Gastroesophageal sphincter (tissue), 4 donors: ENCODE data around the gene SDCBP2. TPM values are rescaled to one million over a fixed set of nuclear protein-coding genes. Genes with fewer than 3 reads are reported as not detected.

ENCODE experiments used
- ATAC-seq: fragments of 150-250 bp; one replicate; pipeline ENCODE4 v1.9.1; 2016; ENCODE audit warnings: mild to moderate bottlenecking, moderate library complexity
- H3K27ac ChIP-seq, 4 donors: fragments of 200-600 bp; sonication (generic) in 3 of 4; 1 replicate in 3 of 4; 2 replicates in 1 of 4; pipeline ENCODE4 v1.5.1; 2016 to 2019
- H3K27me3 ChIP-seq: fragments of 200-600 bp; sonication (generic); one replicate; pipeline ENCODE4 v1.5.1; 2019
- H3K36me3 ChIP-seq, 2 donors: fragments of 200-600 bp; sonication (generic); one replicate each; pipeline ENCODE4 v1.5.1; 2019; ENCODE audit warnings: control low read depth in 1 of 2
- H3K4me1 ChIP-seq, 3 donors: fragments of 200-600 bp; sonication (generic); 1 replicate in 2 of 3; 2 replicates in 1 of 3; pipeline ENCODE4 v1.5.1; 2016 to 2019; ENCODE audit warnings: control low read depth in 2 of 3
- H3K4me3 ChIP-seq, 2 donors: fragments of 200-600 bp; sonication (generic); one replicate each; pipeline ENCODE4 v1.5.1; 2019; ENCODE audit warnings: mild to moderate bottlenecking in 1 of 2, moderate library complexity in 1 of 2
- H3K9me3 ChIP-seq, 3 donors: fragments of 200-600 bp; sonication (generic); one replicate each; pipeline ENCODE4 v1.5.1; 2017 to 2019; ENCODE audit warnings: control low read depth in 2 of 3
- CTCF ChIP-seq, 4 experiments: fragments of 200-600 bp in 2 of 4; fragments of 450-650 bp in 2 of 4; sonication (generic) in 1 of 4; IDR thresholded peaks; one replicate each; pipeline ENCODE4 v1.5.1; 2017 to 2019; ENCODE audit warnings: antibody characterized with exemption in 4 of 4, mild to moderate bottlenecking in 2 of 4, moderate library complexity in 2 of 4
- EP300 ChIP-seq: sonication (generic); formaldehyde crosslinking; IDR thresholded peaks from one replicate; pipeline ENCODE4 v1.6.1; 2017; ENCODE audit warnings: antibody characterized with exemption, mild to moderate bottlenecking
- POLR2A ChIP-seq, 2 donors: fragments of 450-650 bp; IDR thresholded peaks; one replicate each; pipeline ENCODE4 v1.6.1; 2017; ENCODE audit warnings: antibody characterized with exemption in 2 of 2, mild to moderate bottlenecking in 2 of 2, moderate library complexity in 1 of 2
- POLR2AphosphoS5 ChIP-seq: sonication (generic); formaldehyde crosslinking; IDR thresholded peaks from one replicate; pipeline ENCODE4 v1.6.1; 2017; ENCODE audit warnings: antibody characterized with exemption
- WGBS, 2 donors: methylation state at CpG; one replicate each; pipeline ENCODE4 v1.1.5; 2018; ENCODE audit warnings: low coverage in 1 of 2; 5-methylcytosine and 5-hydroxymethylcytosine counted together
- total RNA-seq, 4 donors: library from RNA; depleted of rRNA; stranded (reverse); fragments of >200 nt; gene quantifications; one replicate each; pipeline ENCODE4 v1.1.0, GENCODE V29; 2016

The SDCBP2 gene
- total RNA-seq, 4 donors from 2014 or later, result 1.6 to 17.5 (median 3.5) TPM

GRCh38 chr20:1265226-1265915 lies 63.6 kb downstream of the SDCBP2 start:
- peaks cover 0 to 25% (median 6%) of the 10 kb centered on the region in 3 donors for H3K4me1 ChIP-seq
- no peak for TF ChIP-seq EP300
- no peak for TF ChIP-seq POLR2A (IDR thresholded peaks at IDR 0.05)
- TF ChIP-seq CTCF (IDR thresholded peaks at IDR 0.05), result no peak
- TF ChIP-seq POLR2AphosphoS5, result no peak
- H3K9me3 ChIP-seq, result no peaks in the 10 kb centered on the region
- peaks cover 7% of the 10 kb centered on the region for H3K27me3 ChIP-seq
- ATAC-seq, result no peak
- 38 to 91% methylated on average over 1 to 4 of the region's 4 CpGs for WGBS, 2 donors
- H3K4me3 ChIP-seq, result peak overlapping the region; percentile 68 to 90
- peak overlapping the region; percentile 31 to 88 (median 79) for H3K27ac ChIP-seq
- H3K36me3 ChIP-seq, result no peaks in the 10 kb centered on the region

GRCh38 chr20:1264727-1265126 lies 64.2 kb downstream of the SDCBP2 start:
- H3K9me3 ChIP-seq, result no peaks in the 10 kb centered on the region
- 54% methylated on average over 2 of the region's 2 CpGs; no CpG with 5 or more reads in 1 of the 2 donors for WGBS, 2 donors
- H3K4me1 ChIP-seq, result peaks cover 0 to 25% (median 6%) of the 10 kb centered on the region in 3 donors
- H3K4me3 ChIP-seq, result no peak overlapping the region
- no peak for ATAC-seq
- no peaks in the 10 kb centered on the region for H3K36me3 ChIP-seq
- H3K27ac ChIP-seq, result no peak overlapping the region
- TF ChIP-seq EP300 (no peak), CTCF (IDR thresholded peaks at IDR 0.05) (no peak), POLR2A (IDR thresholded peaks at IDR 0.05) (no peak), POLR2AphosphoS5 (no peak)
- H3K27me3 ChIP-seq, result peaks cover 7% of the 10 kb centered on the region

GRCh38 chr20:1263853-1264252 lies 65.1 kb downstream of the SDCBP2 start:
- no peak overlapping the region for H3K4me3 ChIP-seq
- no peaks in the 10 kb centered on the region for H3K9me3 ChIP-seq
- H3K27me3 ChIP-seq, result peaks cover 7% of the 10 kb centered on the region
- peaks cover 0 to 25% (median 6%) of the 10 kb centered on the region in 3 donors for H3K4me1 ChIP-seq
- WGBS, 2 donors, result 67% methylated on average over 1 of the region's 1 CpG; no CpG with 5 or more reads in 1 of the 2 donors
- no peaks in the 10 kb centered on the region for H3K36me3 ChIP-seq
- no peak for ATAC-seq
- no peak overlapping the region for H3K27ac ChIP-seq
- no peak for TF ChIP-seq CTCF (IDR thresholded peaks at IDR 0.05)
- TF ChIP-seq POLR2A (IDR thresholded peaks at IDR 0.05), result no peak
- TF ChIP-seq POLR2AphosphoS5, result no peak
- TF ChIP-seq EP300, result no peak

Other genes with a start within 250 kb of the SDCBP2 start
- 100 to 1,000 TPM in 3 of 4 donors, 10 to 100 TPM in 1; 99.6 to 118 (median 116) TPM for gene PSMF1, start 210.5 kb downstream of the SDCBP2 start, total RNA-seq
- 1 to 10 TPM in 2 of 4 donors, not detected in 2; 1.5 to 1.8 TPM for gene TMEM74B, start 144.2 kb downstream of the SDCBP2 start, total RNA-seq
- 1 to 10 TPM in 1 of 4 donors, under 1 TPM in 2, not detected in 1; 0.27 to 1.3 (median 0.62) TPM for gene C20orf202, start 125.7 kb downstream of the SDCBP2 start, total RNA-seq
- gene RAD21L1, start 103.1 kb downstream of the SDCBP2 start, total RNA-seq, result not detected
- 10 to 100 TPM in 3 of 4 donors, 1 to 10 TPM in 1; 9.8 to 31.6 (median 12.5) TPM for gene SNPH, start 62.8 kb downstream of the SDCBP2 start, total RNA-seq
- 100 to 1,000 TPM in 1 of 4 donors, 10 to 100 TPM in 3; 78.6 to 116 (median 86.8) TPM for gene FKBP1A, start 63.9 kb upstream of the SDCBP2 start, total RNA-seq
- 10 to 100 TPM; 48.8 to 64.1 (median 53.5) TPM for gene NSFL1C, start 137.7 kb upstream of the SDCBP2 start, total RNA-seq
- 10 to 100 TPM in 1 of 4 donors, 1 to 10 TPM in 3; 5.9 to 11.1 (median 8.3) TPM for gene SIRPB2, start 162.3 kb upstream of the SDCBP2 start, total RNA-seq
- gene SIRPD, start 228.6 kb upstream of the SDCBP2 start, total RNA-seq, result under 1 TPM in 1 of 4 donors, not detected in 3; 0.27 TPM